GM18520 (cell line): ENCODE data around the gene SHOC2.

ENCODE experiments used
- ATAC-seq: cut with Tn5 transposase; IDR thresholded peaks from one replicate; pipeline ENCODE4 v1.9.1; 2021; ENCODE audit not compliant: unreplicated experiment

The SHOC2 gene

DNA sequence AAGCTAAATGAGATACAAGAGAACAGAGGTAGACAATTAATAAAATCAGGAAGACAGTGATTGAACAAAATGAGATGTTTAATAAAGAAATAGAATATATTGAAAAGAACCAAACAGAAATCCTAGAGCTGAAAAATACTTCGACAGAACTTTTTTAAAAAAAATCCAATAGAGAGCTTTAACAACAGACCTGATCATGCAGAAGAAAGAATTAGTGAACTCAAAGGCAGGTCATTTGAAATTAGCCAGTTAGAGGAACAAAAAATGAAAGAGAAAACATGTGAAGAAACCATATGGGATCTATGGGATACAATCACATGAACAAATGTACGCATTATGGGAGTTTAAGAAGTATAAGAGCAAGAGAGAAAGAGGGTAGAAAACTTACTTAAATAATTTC lies 120.1 kb downstream of the SHOC2 start:
- ATAC-seq, result no peak

DNA sequence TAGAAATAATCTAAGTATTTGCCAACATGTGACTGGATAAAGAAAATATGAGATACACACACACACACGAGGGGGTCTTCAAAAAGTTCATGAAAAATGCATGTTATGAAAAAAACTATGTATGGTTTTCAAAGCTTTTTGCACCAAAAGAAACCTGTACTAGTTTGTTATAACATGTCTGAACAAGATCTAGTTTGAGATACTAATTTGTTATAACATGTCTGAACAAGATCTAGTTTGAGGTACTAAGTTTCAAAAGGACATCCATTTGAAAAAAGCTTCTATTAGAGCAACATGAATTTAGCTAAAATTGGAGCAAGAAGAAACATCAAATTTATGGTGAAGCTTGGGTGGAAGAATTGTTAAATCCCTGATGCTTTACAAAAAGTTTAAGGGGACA lies 137.6 kb downstream of the SHOC2 start:
- ATAC-seq, result no peak
